ENCODE measurements around the gene OTULIN. TPM values are rescaled to one million over a fixed set of nuclear protein-coding genes. Genes with fewer than 3 reads are reported as not detected.

Gene OTULIN
- polyA plus RNA-seq, 2 donors: 5.7 to 6.2 TPM

GRCh38 chr5:14712666-14713065 is 48.1 kb downstream of the OTULIN start:
- Histone ChIP-seq H3K4me1 (ENCODE audit: control insufficient read depth in 2 of 2, insufficient read depth in 2 of 2, low read length in 1 of 2) (no peaks in the 10 kb centered on the region), H3K9me3 (ENCODE audit: control insufficient read depth in 2 of 2, insufficient read depth in 1 of 2, low read depth in 1 of 2, low read length in 1 of 2) (no peaks in the 10 kb centered on the region), H3K4me3 (ENCODE audit: low read depth in 1 of 2, low read length in 2 of 2) (no peak overlapping the region), H3K27me3 (ENCODE audit: control insufficient read depth in 1 of 2, insufficient read depth in 2 of 2, low read length in 2 of 2) (no peaks in the 10 kb centered on the region), H3K27ac (ENCODE audit: low read depth in 2 of 2, low read length in 1 of 2) (no peak overlapping the region), H3K36me3 (ENCODE audit: control insufficient read depth in 2 of 2, insufficient read depth in 2 of 2, low read length in 1 of 2) (peaks cover 15 to 34% of the 10 kb centered on the region in 2 donors)
- 97 to 98% methylated on average over 17 of the region's 17 CpGs for WGBS, 2 donors

DNA sequence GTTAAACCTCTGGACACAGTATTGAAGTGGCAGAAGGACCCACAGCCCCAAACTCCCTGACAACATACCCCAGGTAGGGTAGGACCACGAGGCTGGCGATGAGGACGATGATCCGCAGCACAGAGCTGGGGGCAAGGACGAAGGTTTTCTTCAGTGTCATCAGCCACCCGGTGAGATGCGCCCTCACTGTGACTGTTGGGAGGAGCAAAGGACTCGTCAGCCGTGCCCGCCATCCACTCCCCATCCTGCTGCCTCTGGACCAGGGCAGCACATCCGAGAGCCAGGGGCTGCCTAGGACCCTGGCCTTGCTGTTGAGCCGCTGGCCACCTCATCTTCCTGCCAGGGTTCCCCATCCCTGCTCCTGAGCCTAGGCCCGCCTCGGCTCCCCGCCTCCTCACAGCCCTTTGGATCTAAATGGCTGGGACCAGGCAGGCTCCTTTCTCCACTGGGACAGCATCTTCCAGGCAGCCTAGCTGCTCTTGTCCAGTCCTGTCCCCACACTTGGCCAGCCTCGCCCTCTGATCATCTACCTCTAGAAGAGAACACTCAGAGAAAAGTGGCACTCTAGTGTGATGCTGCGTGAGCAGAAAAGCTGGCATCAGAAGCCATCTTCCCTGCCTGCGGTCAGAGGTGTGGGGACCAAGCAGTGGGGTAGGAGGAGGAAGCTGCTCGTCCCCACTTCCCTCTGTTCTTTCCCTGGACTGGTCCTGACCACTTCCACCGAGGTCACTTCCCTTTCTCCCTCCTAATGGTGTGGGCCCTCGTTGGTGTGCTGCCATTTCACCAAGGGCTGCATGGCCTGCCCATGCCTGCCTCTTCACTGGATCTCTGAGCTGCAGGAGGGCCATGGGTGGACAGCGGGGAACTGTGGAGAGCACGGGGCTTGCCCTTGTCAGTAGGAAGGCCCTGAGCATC is 49.2 kb downstream of the OTULIN start:
- no peaks in the 10 kb centered on the region for H3K27me3 ChIP-seq (ENCODE audit: control insufficient read depth in 1 of 2, insufficient read depth in 2 of 2, low read length in 2 of 2)
- no peak overlapping the region for H3K4me3 ChIP-seq (ENCODE audit: low read depth in 1 of 2, low read length in 2 of 2)
- H3K9me3 ChIP-seq (ENCODE audit: control insufficient read depth in 2 of 2, insufficient read depth in 1 of 2, low read depth in 1 of 2, low read length in 1 of 2): no peaks in the 10 kb centered on the region
- WGBS, 2 donors: 91 to 95% methylated on average over 23 of the region's 23 CpGs
- no peaks in the 10 kb centered on the region for H3K4me1 ChIP-seq (ENCODE audit: control insufficient read depth in 2 of 2, insufficient read depth in 2 of 2, low read length in 1 of 2)
- peaks cover 15 to 34% of the 10 kb centered on the region in 2 donors for H3K36me3 ChIP-seq (ENCODE audit: control insufficient read depth in 2 of 2, insufficient read depth in 2 of 2, low read length in 1 of 2)
- H3K27ac ChIP-seq (ENCODE audit: low read depth in 2 of 2, low read length in 1 of 2): no peak overlapping the region

GRCh38 chr5:14714706-14715105 is 50.2 kb downstream of the OTULIN start:
- Histone ChIP-seq H3K27me3 (ENCODE audit: control insufficient read depth in 1 of 2, insufficient read depth in 2 of 2, low read length in 2 of 2) (no peaks in the 10 kb centered on the region), H3K9me3 (ENCODE audit: control insufficient read depth in 2 of 2, insufficient read depth in 1 of 2, low read depth in 1 of 2, low read length in 1 of 2) (no peaks in the 10 kb centered on the region), H3K4me3 (ENCODE audit: low read depth in 1 of 2, low read length in 2 of 2) (no peak overlapping the region), H3K4me1 (ENCODE audit: control insufficient read depth in 2 of 2, insufficient read depth in 2 of 2, low read length in 1 of 2) (no peaks in the 10 kb centered on the region), H3K27ac (ENCODE audit: low read depth in 2 of 2, low read length in 1 of 2) (no peak overlapping the region), H3K36me3 (ENCODE audit: control insufficient read depth in 2 of 2, insufficient read depth in 2 of 2, low read length in 1 of 2) (peaks cover 15 to 34% of the 10 kb centered on the region in 2 donors)
- 99% methylated on average over 6 of the region's 6 CpGs for WGBS, 2 donors

DNA sequence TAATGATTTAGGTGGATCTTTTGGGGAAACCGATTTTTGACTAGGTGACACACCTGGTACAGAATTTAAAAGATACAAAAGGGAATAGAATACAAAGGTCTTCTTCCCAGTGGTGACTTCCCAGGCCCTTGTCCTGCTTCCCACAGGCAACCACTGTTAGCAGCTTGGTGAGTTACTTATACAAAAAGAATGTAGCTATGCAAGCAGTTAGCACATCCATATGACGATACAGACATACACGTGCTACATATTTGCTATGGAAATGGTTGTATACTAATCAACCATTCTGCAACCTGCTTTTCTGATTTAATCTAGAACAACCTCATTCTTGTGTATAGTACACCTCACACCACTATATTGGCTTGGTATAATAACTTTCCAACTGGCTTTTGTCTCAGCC is 51.0 kb downstream of the OTULIN start:
- 94 to 95% methylated on average over 3 of the region's 3 CpGs for WGBS, 2 donors
- Histone ChIP-seq H3K36me3 (ENCODE audit: control insufficient read depth in 2 of 2, insufficient read depth in 2 of 2, low read length in 1 of 2) (peaks cover 14 to 33% of the 10 kb centered on the region in 2 donors), H3K27me3 (ENCODE audit: control insufficient read depth in 1 of 2, insufficient read depth in 2 of 2, low read length in 2 of 2) (no peaks in the 10 kb centered on the region), H3K4me1 (ENCODE audit: control insufficient read depth in 2 of 2, insufficient read depth in 2 of 2, low read length in 1 of 2) (no peaks in the 10 kb centered on the region), H3K4me3 (ENCODE audit: low read depth in 1 of 2, low read length in 2 of 2) (no peak overlapping the region), H3K27ac (ENCODE audit: low read depth in 2 of 2, low read length in 1 of 2) (no peak overlapping the region), H3K9me3 (ENCODE audit: control insufficient read depth in 2 of 2, insufficient read depth in 1 of 2, low read depth in 1 of 2, low read length in 1 of 2) (no peaks in the 10 kb centered on the region)

DNA sequence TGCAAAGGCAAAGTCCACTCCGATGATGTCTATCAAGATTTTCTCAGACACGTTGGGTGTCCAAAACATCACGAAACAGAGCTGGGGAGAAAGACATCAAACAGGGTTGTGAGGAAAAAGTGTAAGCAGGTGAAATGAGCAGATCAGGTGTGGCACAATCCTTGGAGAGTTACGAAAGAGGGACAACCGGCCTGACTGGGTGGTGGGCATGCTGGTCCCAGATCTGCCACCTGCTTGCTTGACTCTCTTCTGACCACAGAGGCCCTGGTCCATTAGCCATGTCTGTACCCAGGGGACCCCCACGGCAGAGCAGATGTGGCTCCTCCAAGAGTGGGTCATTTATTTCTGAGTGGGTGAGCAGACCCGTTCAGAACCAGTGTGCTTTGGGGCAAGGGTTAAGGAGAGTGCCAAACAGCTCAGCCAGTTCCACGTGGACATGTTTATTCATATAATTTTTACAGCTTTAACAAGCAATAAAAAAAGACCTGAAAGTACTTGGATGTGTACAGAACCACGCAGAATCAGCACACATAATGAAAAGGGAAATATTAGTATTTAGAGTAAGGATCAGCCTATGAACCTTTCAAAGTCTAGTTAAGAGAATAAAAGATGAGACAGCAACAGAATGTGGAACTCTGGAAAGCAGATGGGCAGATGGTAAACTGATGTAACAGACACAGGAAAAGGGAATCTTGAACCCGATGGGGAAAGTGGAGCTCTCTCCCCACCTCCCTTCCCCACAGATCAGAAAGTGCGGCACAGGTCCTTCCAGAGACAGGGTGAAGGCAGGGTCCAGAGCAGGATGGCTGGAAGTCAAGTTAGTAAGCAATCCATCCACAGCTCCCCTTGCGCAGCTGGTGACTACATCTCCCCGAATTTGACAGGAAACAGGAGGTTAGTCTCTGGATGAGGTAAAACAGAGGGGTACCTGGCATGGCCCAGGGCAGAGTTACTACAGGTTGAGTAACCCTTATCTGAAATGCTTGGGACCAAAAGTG is 52.5 kb downstream of the OTULIN start:
- Histone ChIP-seq H3K4me3 (ENCODE audit: low read depth in 1 of 2, low read length in 2 of 2) (no peak overlapping the region), H3K36me3 (ENCODE audit: control insufficient read depth in 2 of 2, insufficient read depth in 2 of 2, low read length in 1 of 2) (peaks cover 10 to 20% of the 10 kb centered on the region in 2 donors)
- 80 to 83% methylated on average over 13 of the region's 13 CpGs for WGBS, 2 donors

DNA sequence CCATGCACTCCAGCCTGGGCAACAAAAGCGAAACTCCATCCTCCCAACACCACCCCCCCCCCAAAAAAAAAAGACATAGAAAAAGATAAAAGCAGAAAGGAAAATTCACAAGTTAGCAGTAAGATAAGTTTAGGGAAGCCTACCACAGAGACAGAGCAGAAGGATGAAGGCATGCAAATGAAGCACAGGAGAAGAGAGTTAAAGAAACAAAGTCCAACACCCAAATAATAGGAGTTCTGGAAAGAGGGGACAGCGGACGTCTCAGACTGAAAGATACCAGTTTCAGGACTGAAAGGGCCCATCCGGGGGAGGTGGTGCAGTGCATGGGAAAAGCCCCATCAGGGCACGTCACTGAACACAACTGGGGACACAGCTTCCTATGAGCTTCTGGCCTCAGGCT is 54.3 kb downstream of the OTULIN start:
- Histone ChIP-seq H3K4me3 (ENCODE audit: low read depth in 1 of 2, low read length in 2 of 2) (no peak overlapping the region), H3K27me3 (ENCODE audit: control insufficient read depth in 1 of 2, insufficient read depth in 2 of 2, low read length in 2 of 2) (no peaks in the 10 kb centered on the region), H3K36me3 (ENCODE audit: control insufficient read depth in 2 of 2, insufficient read depth in 2 of 2, low read length in 1 of 2) (peaks cover 3 to 9% of the 10 kb centered on the region in 2 donors), H3K9me3 (ENCODE audit: control insufficient read depth in 2 of 2, insufficient read depth in 1 of 2, low read depth in 1 of 2, low read length in 1 of 2) (no peaks in the 10 kb centered on the region), H3K4me1 (ENCODE audit: control insufficient read depth in 2 of 2, insufficient read depth in 2 of 2, low read length in 1 of 2) (no peaks in the 10 kb centered on the region), H3K27ac (ENCODE audit: low read depth in 2 of 2, low read length in 1 of 2) (no peak overlapping the region)
- 93% methylated on average over 5 of the region's 5 CpGs for WGBS, 2 donors

More for the DNA sequence above, 52.5 kb downstream of the OTULIN start:
- Histone ChIP-seq H3K27ac (ENCODE audit: low read depth in 2 of 2, low read length in 1 of 2) (no peak overlapping the region), H3K27me3 (ENCODE audit: control insufficient read depth in 1 of 2, insufficient read depth in 2 of 2, low read length in 2 of 2) (no peaks in the 10 kb centered on the region), H3K4me1 (ENCODE audit: control insufficient read depth in 2 of 2, insufficient read depth in 2 of 2, low read length in 1 of 2) (no peaks in the 10 kb centered on the region), H3K9me3 (ENCODE audit: control insufficient read depth in 2 of 2, insufficient read depth in 1 of 2, low read depth in 1 of 2, low read length in 1 of 2) (no peaks in the 10 kb centered on the region)

- H3K4me1 ChIP-seq (ENCODE audit: control insufficient read depth in 2 of 2, insufficient read depth in 2 of 2, low read length in 1 of 2): no peaks in the 10 kb centered on the region
- 89 to 93% methylated on average over 3 of the region's 3 CpGs for WGBS, 2 donors
- no peaks in the 10 kb centered on the region for H3K36me3 ChIP-seq (ENCODE audit: control insufficient read depth in 2 of 2, insufficient read depth in 2 of 2, low read length in 1 of 2)
- peaks cover 0 to 2% of the 10 kb centered on the region in 2 donors for H3K9me3 ChIP-seq (ENCODE audit: control insufficient read depth in 2 of 2, insufficient read depth in 1 of 2, low read depth in 1 of 2, low read length in 1 of 2)
- H3K4me3 ChIP-seq (ENCODE audit: low read depth in 1 of 2, low read length in 2 of 2): no peak overlapping the region
- no peak overlapping the region for H3K27ac ChIP-seq (ENCODE audit: low read depth in 2 of 2, low read length in 1 of 2)
- no peaks in the 10 kb centered on the region for H3K27me3 ChIP-seq (ENCODE audit: control insufficient read depth in 1 of 2, insufficient read depth in 2 of 2, low read length in 2 of 2)
Observed at GRCh38 chr5:14720236-14720923, 55.9 kb downstream of the OTULIN start.

DNA sequence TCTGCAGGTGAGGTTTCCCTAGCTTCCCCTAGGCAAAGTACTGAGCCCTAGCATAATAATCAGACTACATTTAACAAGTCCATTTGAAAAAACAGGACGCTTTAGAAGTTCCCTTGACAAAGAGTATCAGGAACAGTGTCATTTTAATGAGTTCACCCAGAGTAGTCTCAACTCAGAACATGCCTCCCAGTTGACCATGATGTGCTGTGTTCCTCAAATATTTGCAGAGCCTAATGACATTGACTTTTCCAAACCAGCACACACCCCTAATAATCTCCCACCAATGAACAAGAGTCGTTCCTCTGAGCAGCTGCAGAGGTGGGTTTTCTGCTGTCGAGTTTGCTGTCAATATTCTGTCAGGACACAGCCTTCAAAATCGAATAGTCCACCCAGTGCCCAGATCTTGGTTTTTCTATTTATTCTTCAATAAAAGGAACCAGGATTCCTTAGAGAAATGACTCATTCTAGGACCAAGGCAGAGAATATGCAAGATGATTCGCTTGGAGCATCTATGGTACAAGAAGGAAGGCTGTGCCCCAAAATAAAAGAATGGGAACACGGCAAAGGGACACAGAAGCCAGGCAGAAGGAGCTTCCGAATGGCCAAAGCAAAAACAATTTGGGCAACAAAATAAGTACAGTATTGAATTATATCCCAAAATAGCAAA is 57.6 kb downstream of the OTULIN start:
- no peaks in the 10 kb centered on the region for H3K4me1 ChIP-seq (ENCODE audit: control insufficient read depth in 2 of 2, insufficient read depth in 2 of 2, low read length in 1 of 2)
- H3K36me3 ChIP-seq (ENCODE audit: control insufficient read depth in 2 of 2, insufficient read depth in 2 of 2, low read length in 1 of 2): peaks cover 0 to 3% of the 10 kb centered on the region in 2 donors
- H3K4me3 ChIP-seq (ENCODE audit: low read depth in 1 of 2, low read length in 2 of 2): no peak overlapping the region
- H3K27me3 ChIP-seq (ENCODE audit: control insufficient read depth in 1 of 2, insufficient read depth in 2 of 2, low read length in 2 of 2): no peaks in the 10 kb centered on the region
- WGBS, 2 donors: 85 to 86% methylated on average over 7 of the region's 7 CpGs
- H3K9me3 ChIP-seq (ENCODE audit: control insufficient read depth in 2 of 2, insufficient read depth in 1 of 2, low read depth in 1 of 2, low read length in 1 of 2): peaks cover 0 to 2% of the 10 kb centered on the region in 2 donors
- H3K27ac ChIP-seq (ENCODE audit: low read depth in 2 of 2, low read length in 1 of 2): no peak overlapping the region
